ENCODE results near the gene SERPINI1.
A peak's percentile ranks its signal among the peaks of the same experiment; 100 is the strongest.

SERPINI1 gene, protein sequence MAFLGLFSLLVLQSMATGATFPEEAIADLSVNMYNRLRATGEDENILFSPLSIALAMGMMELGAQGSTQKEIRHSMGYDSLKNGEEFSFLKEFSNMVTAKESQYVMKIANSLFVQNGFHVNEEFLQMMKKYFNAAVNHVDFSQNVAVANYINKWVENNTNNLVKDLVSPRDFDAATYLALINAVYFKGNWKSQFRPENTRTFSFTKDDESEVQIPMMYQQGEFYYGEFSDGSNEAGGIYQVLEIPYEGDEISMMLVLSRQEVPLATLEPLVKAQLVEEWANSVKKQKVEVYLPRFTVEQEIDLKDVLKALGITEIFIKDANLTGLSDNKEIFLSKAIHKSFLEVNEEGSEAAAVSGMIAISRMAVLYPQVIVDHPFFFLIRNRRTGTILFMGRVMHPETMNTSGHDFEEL

DNA sequence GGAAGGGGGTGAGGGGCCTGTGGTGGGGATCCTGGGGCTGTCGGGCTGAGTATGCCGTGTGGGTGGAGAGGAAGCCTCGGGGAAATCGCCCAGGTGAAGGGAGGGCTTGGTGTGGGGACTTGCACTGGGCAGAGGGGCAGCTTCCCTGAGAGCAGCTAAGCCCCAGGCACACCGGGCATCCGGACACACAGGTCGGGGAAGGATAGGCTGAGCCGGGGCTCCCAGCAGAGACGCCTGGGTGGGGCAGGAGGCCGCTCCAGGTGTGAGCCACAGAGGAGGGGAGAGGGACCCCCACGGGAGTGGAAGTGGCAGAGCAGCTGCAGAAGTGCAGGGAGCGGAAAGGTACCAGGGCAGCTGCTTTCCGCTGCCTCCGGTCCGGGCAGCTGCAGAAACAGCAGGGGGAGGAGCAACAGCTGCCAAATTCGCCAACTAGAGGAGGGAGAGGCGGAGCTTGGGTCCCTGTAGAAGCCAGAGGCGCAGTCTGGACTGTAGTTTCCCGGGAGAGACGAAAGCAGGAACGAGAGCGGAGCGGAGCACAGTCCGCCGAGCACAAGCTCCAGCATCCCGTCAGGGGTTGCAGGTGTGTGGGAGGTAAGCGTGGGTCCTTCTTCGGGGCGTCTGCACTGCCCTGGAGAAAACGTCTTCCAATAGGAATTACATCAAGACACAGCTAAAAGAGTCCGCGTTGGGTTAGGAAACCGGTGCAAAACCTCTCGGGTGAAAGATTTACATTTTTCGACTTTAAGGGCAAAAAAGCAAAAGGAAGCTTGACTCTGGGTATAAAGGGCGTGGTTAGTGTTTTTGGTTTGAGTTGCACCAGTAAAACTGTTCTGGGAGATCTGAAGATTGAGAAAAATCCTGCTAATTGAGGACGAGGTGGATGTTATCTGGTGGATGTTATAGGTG, at the start of gene SERPINI1:
SERPINI1 (plus strand) TSS at position 489 of the 906 bp plus-strand sequence. CDS start 53,408 bp downstream, outside the sequence.
- DNase-seq, result peak; percentile 92

DNA sequence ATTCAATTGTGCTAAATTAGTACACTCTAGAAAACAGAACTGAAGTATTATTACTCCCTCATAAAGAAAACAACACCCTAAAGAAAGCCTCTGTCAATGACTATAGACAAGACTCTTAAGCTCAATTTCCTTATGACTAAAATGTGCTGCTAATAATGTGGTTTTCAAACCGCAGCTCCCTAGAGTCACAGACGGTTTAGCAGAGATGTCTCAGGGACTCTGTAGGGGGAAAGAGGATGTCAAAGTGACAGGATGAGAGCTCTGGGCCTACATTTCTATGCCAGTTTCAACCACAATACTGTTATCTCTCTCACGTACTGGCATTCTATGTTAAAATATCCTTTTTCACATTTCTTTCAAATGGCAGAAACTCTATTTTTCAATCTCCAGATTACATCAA, 44.2 kb upstream of the SERPINI1 start:
- DNase-seq, result no peak

DNA sequence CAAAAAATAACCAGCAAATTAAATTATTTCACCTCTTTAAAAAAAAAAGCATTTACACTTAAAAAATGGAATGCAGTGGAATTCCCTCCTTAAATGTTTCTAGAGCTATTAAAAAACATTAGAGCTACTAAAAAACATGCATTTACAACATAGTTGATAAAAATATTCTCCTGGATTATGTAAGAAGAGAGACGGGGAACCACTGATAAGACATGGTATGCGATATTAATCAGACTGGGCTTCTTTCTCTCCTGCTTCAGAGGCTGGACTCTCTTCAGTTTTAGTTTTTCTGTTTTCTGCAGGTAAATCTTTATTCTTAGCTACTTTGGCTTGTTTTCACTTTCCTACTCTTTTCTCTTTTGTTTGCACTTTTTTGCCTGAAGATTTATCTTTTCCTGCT, 41.4 kb upstream of the SERPINI1 start:
- no peak for DNase-seq

DNA sequence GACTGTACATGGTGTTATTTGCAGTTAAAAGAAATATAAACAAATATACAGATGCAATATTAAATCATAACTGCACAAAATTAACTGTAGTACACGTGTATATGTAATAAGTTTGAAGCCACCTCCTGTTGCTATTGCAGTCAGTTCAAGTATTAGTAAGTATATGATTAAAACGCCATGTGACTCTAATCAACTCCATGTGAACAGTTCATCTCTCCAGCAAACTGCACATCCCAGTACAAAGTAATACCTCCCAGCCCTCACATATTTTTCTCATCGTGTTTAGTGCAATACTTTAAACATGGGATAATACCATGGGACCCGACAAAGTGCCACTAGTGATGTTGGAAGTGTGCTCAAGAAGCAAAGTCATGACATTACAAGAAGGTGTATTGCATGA, 35.5 kb upstream of the SERPINI1 start:
- DNase-seq, result no peak

DNA sequence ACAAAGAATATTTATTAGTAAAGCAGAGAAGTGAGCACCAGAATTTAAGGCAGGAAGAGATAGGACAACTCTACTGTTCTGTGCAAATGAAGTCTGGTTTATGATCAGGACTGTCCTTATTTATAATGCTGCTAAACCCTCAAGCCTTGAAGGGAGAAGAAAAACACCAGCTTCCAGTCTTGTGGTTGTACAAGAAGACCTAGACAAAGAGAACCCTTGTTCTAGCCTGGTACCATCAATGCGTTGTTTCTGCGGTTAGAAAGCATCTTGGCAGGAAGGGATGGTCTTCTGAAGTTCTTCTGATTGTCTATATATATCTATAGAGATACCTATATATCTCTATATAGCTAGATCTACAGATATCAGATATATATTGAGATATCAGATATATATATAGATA, 34.6 kb upstream of the SERPINI1 start:
- DNase-seq, result no peak

DNA sequence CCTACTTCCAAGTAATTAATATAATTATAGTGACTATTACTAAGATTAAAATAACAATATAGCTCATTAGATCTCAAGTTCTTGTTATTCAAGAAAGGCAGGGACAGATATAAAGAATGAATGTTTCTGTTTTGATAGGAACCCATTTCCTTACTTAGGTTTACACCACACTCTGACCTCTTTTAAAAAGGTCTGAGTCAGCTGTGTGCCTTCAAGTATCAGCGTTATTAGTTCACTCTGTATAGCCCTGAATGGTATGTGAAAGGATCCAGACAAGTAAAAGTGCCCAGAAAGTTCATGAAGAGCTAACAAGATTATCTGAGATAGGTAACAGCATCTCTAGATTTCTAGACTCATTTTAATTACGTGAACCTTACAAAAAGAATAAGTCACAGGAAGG, 29.7 kb upstream of the SERPINI1 start:
- no peak for DNase-seq

DNA sequence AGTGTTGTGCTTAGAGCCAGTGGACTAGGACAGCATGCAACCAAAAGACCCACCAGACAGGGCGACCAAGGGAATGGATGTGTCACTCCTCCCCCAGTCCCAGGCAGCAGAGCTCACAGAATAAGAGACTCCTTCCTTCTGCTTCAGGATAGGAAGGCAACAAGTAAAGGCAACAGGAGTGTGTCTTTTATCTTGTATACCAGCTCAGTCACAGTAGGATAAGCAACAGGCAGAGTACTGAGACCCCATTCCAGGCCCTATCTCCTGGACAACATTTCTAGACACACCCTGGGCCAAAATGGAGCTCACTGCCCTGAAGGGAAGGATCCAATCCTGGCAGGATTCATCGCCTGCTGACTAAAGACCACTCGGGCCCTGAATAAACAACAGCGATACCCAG, 25.8 kb upstream of the SERPINI1 start:
- no peak for DNase-seq

DNA sequence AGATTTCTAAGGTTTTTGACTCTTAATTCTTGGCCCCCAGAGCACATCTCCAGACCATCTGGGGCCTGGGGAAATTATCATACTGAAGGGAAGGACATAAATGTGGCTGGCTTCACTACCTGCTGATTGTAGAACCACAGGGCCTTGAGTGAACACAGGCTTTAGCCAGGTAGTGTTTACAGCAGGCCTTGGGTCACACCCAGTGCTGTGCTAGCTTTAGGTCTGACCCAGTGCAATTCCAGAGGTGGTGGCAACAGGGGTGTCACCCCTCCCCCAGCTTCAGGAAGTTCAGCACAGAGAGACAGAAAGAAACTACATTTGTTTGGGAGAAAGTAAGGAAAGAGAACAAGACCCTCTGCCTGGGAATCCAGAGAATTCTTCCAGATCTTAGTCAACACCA, 25.0 kb upstream of the SERPINI1 start:
- no peak for DNase-seq

DNA sequence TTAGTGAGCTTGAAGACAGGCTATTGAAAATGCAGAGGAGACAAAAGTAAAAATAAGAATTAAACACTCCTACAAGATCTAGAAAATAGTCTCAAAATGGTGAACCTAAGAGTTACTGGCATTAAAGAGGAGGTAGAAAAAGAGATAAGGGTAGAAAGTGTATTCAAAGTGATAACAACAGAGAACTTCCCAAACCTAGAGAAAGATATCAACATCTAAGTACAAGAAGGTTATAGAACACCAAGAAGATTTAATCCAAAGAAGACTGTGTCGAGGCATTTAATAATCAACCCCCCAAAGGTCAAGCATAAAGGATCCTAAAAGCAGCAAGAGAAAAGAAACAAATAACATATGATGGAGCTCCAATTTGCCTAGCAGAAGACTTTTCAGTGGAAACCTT, 24.1 kb upstream of the SERPINI1 start:
- no peak for DNase-seq

DNA sequence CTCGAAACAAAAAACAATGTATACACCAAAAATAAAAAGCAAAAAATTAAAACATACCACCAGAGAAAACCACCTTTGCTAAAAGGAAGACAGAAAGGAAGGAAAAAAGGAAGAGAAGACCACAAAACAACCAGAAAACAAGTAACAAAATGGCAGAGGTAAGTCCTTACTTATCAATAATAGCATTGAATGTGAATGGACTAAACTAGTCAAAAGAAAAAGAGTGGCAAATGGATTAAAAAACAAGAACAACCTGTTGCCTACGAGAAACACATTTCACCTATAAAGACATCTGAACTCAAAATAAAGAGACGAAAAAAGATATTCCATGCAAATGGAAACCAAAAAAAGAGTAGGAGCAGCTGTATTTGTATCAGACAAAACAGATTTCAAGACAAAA, 23.1 kb upstream of the SERPINI1 start:
- no peak for DNase-seq

DNA sequence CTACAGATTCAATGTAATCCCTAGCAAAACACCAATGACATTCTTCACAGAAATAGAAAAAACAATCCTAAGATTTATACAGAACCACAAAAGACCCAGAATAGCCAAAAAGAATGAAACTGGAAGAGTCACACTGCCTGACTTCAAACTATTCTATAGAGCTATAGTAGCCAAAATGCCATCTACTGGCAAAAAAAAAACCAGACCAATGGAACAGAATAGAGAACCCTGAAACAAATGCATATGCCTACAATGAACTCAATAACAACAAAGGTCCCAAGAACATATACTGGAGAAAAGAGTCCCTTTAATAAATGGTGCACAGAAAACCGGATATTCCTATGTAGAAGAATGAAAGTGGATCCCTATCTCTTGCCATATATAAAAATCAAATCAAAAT, 20.6 kb upstream of the SERPINI1 start:
- no peak for DNase-seq

DNA sequence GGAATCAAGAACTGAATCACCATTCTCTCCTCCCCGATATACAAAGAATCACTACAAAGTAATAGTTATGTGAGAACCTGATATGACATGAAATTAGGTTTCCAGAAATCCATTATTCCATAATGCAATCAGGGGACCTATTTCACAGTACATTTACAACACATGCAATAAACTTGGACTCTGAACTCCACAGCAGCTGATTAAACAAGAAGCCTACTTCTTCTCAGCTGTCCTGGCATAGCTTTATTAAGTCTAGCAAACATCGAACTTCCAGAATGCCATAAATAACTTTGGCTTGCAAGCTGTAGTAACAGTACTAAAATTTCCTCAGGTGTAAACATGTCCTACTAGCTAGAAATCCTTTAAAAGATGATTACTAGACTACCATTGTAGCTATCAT, 18.6 kb upstream of the SERPINI1 start:
- no peak for DNase-seq

DNA sequence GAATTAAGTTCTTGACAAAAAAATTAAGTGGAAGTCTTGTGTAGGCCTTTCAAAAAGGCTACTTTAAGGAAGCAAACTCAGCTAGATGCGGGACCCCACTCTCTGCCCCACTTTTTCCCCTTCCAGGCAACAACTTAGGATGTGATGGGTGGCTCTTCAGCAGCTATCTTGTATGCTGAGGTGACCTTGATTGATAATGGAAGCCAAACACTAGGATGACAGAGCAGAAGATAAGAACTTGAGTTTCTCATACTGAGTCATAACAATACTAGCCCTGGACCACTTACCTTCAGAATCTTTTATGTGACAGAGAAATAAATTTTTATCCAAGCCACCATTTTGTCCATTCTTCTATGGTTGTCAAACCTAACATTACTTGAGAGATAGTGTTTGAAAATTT, 16.9 kb upstream of the SERPINI1 start:
- DNase-seq, result no peak

DNA sequence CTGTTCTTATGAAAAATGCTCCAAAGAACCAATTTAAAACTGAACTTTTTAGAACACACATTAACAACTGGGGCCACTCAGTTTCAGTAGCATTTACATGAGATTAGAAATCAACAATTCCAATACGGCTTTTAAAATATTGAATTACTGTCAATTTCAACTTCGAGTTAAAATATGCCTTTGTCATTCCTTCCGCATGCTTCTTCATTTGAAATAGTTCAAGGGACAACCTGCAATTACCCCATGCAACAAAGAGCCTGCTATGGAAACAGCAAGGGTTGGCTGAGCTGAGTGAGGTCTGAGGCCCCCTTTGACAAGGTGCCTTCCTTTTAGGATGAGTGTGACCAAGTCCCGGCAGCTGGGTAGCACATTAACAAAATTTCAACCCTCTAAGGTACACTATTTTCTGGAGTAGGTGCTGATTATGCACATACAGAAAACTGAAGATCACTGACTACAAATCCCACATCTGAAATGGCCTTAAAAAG, 12.5 kb upstream of the SERPINI1 start:
- DNase-seq, result no peak

DNA sequence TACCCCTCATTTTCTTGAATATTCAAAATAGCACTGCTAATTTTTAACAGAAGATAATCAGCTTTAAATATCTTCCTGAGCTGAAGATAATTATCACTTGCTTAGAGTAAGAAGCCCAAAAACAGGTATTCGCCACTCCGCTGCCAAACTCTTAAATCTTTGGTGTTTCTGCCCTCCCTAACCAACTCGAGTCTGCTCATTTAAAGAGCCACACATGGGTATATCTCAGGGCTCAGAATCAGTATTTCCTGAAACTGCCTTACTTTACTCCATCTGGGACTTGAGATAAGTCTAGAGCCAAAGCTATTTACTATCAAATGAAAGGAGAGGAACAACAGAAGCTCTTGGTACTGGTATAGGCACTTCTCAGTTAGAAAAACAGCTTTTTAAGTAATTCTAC, 11.6 kb upstream of the SERPINI1 start:
- no peak for DNase-seq

DNA sequence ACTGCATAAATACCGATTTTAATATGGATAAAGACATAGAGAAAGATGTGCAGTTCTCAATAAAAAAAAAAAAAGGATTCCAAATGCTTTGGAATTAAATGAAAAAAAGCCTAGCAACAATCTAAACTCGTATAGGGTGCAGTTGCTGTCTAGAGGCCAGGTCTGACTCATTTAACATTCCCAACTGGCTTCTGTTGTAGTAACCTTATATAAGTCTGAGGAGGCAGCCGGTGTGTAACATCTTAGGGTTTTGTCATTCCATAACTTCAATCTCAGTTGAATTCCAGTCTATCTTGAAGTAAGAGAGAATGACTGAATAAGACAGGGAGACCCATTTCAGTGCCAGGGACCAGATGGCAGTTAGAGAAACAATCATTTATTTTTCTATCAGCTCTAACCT, 7.3 kb upstream of the SERPINI1 start:
- no peak for DNase-seq

DNA sequence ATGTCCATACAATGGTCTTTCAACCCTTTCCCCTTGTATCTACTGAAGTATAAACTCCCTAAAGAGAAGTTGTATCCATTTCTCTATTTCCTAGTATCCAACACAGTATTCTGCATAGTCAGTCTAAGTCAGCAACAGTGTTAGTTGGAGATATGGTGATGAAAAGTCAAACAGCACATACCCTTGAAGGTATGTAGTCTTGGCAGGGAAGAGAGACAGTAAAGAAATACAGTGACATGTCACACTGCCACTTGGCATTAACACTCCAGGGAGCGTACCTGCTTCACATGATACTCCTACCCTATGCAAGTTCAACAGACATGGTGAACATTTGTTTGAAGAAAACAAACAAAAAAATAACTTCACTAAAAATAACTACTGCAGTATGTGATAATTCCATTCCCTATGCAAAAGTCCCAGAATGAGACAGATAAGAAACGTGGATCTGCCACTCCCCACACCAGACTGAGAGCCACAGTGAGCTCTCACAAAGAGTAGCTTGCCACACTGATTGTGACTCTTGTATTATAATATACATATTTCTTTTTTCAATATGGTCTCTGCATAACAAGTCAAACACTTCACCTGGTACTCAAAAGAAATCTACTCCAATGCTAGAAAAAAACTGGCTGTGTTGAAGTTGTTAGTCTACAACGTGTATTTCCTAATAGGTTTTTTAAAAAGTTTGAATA, 6.7 kb upstream of the SERPINI1 start:
- no peak for DNase-seq

DNA sequence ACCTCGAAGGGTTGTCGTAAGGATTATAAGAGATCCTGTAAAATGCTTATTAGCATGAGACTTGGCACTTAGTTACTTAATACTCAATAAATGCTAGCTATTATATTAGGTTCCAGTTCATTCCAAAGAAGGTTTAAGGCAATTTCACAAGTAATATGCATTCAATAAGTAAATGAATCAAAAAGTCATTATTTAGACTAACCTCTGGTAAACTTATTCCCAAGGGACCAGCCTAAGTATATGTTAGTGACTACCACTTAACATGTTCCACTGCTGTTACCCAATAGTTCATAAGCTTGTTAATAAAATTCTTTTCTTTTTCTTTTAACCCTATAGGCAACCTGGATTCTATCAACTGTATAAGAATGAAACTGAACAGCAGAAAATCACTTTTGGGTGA, 5.9 kb upstream of the SERPINI1 start:
- DNase-seq, result no peak

DNA sequence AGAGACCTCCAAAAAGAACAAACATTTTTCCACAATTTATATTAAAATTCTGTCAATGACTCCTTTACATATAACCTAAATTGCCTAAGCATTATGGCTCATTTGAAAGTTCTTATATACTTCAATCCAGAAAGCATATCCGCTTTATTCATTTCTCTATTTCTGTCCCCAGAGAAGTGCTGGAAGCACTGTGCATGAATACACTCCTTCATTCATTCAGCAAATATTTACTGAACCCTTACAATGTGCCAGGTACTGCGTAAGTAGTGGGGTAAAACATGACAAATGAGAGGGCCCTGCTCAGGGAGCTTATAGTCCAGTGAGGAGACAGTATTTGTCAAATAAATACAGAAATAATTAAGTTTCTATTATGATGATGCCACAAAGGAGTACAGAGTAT, 4.1 kb upstream of the SERPINI1 start:
- no peak for DNase-seq

DNA sequence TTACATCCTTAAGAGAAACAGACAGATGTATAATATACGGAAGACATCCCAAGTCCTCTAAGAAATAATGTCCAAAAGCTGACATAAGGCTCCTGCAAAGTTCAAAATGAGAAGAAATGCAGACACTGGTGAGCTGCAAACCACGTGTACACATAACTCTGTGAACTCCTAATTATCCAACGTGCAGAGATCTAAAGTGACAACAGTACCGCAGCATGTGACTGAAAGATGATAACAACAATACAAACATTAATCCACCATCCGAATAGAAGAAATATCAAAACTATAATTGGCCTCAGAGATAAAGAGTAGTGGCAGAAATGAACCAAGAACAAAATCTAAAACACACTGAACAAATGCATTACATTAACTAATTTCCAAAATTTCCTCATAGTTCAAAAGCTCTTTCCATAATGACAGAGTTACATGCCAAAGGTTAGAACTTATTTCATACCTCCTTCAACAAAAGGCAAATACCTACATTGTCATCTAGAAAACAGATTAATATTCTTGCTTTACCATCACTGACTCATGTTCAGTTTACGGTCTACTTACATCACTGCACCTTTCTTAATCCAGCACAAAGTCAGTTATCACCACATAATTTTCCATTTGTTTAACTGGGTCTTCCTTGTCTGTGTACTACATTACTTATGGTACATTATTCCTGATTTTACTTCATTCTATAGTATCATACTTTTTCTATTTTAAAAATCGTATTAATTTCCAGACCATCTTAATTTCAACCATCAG, 3.0 kb upstream of the SERPINI1 start:
- no peak for DNase-seq

DNA sequence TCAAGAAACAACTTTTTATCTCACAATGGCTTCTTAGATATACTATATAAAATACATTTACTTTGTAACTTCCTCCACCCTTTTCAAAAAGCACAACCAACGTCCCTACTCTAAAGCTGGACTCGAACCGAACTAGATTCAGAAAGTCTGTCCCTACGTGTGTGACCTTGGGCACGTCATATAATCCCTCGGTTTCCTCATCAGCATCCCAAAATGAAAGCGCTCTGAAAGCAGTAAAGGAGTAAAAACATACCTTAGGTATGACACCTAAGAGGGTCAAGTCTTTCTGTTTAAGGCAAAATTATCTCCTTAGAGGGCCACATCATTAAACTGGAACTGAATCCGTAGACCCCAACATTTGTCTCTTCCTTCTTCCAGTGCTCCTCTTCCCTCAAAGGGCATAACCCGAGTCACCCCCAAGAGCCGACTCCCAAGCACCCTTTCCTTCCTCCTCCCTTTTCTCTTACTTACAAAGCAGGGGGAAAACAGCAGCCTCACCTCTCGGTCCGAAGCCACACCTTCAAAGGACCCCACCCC, 1.5 kb upstream of the SERPINI1 start:
- no peak for DNase-seq

All from femur (tissue), 1 donor.